GM18498 (cell line): ENCODE measurements around the gene ARL5B.

Experiments used
- ATAC-seq: cut with Tn5 transposase; IDR thresholded peaks from one replicate; pipeline ENCODE4 v1.9.1; 2021; ENCODE audit warnings: mild to moderate bottlenecking, moderate library complexity; ENCODE audit not compliant: unreplicated experiment

The ARL5B gene

GRCh38 chr10:18658271-18659124 lies 733 bp upstream of the ARL5B start:
- peak; percentile 23 for ATAC-seq

- ATAC-seq, result peak; percentile 21
Observed at GRCh38 chr10:18659819-18660535, 746 bp downstream of the ARL5B start.

- no peak for ATAC-seq
Observed at GRCh38 chr10:18660816-18661431, 1.7 kb downstream of the ARL5B start.

GRCh38 chr10:18664841-18665478 lies 5.7 kb downstream of the ARL5B start:
- ATAC-seq, result no peak

GRCh38 chr10:18665815-18666558 lies 6.8 kb downstream of the ARL5B start:
- ATAC-seq, result no peak

- no peak for ATAC-seq
Observed at GRCh38 chr10:18666810-18667209, 7.6 kb downstream of the ARL5B start.

- no peak for ATAC-seq
Observed at GRCh38 chr10:18668026-18668425, 8.8 kb downstream of the ARL5B start.

- no peak for ATAC-seq
Observed at GRCh38 chr10:18675086-18675801, 16.0 kb downstream of the ARL5B start.

- no peak for ATAC-seq
Observed at GRCh38 chr10:18680754-18681153, 21.5 kb downstream of the ARL5B start.

- ATAC-seq, result no peak
Observed at GRCh38 chr10:18681366-18681765, 22.1 kb downstream of the ARL5B start.

GRCh38 chr10:18681971-18682411 lies 22.8 kb downstream of the ARL5B start:
- ATAC-seq, result no peak

GRCh38 chr10:18683427-18683826 lies 24.2 kb downstream of the ARL5B start:
- no peak for ATAC-seq

- no peak for ATAC-seq
Observed at GRCh38 chr10:18684416-18684815, 25.2 kb downstream of the ARL5B start.

- no peak for ATAC-seq
Observed at GRCh38 chr10:18684953-18685352, 25.7 kb downstream of the ARL5B start.

GRCh38 chr10:18685555-18685954 lies 26.3 kb downstream of the ARL5B start:
- ATAC-seq, result no peak

GRCh38 chr10:18687195-18687594 lies 28.0 kb downstream of the ARL5B start:
- ATAC-seq, result no peak

GRCh38 chr10:18687706-18688105 lies 28.5 kb downstream of the ARL5B start:
- ATAC-seq, result no peak

- no peak for ATAC-seq
Observed at GRCh38 chr10:18689498-18689897, 30.3 kb downstream of the ARL5B start.

- ATAC-seq, result no peak
Observed at GRCh38 chr10:18690541-18690940, 31.3 kb downstream of the ARL5B start.
